DMS114 treated with DMSO at 0.1 percent for 48 hours (cell line): ENCODE measurements around the gene KRTAP5-1.

Source experiments
- DNase-seq: peaks from one replicate; lab custom pipeline; 2025; ENCODE audit not compliant: unreplicated experiment; lab: John Stamatoyannopoulos, UW

KRTAP5-1 gene

GRCh38 chr11:1560649-1561251 is 24.3 kb downstream of the KRTAP5-1 start:
- no peak for DNase-seq

GRCh38 chr11:1560002-1560648 is 25.0 kb downstream of the KRTAP5-1 start:
- DNase-seq: no peak

GRCh38 chr11:1559111-1559951 is 25.8 kb downstream of the KRTAP5-1 start:
- DNase-seq: no peak

- no peak for DNase-seq
These were observed 26.3 kb downstream of the KRTAP5-1 start for GRCh38 chr11:1558775-1559110.

- DNase-seq: no peak
These were observed 26.9 kb downstream of the KRTAP5-1 start for GRCh38 chr11:1557904-1558774.

- DNase-seq: no peak
These were observed 27.8 kb downstream of the KRTAP5-1 start for GRCh38 chr11:1557051-1557884.

- no peak for DNase-seq
These were observed 28.7 kb downstream of the KRTAP5-1 start for GRCh38 chr11:1556278-1556902.

- no peak for DNase-seq
These were observed 29.4 kb downstream of the KRTAP5-1 start for GRCh38 chr11:1555713-1556153.

- DNase-seq: no peak
These were observed 29.9 kb downstream of the KRTAP5-1 start for GRCh38 chr11:1554981-1555712.

GRCh38 chr11:1553808-1554594 is 31.1 kb downstream of the KRTAP5-1 start:
- DNase-seq: no peak

GRCh38 chr11:1549338-1550330 is 35.4 kb downstream of the KRTAP5-1 start:
- DNase-seq: no peak

GRCh38 chr11:1548221-1549070 is 36.6 kb downstream of the KRTAP5-1 start:
- DNase-seq: no peak

GRCh38 chr11:1547467-1548098 is 37.5 kb downstream of the KRTAP5-1 start:
- no peak for DNase-seq

- no peak for DNase-seq
These were observed 38.3 kb downstream of the KRTAP5-1 start for GRCh38 chr11:1546536-1547466.

- DNase-seq: no peak
These were observed 39.0 kb downstream of the KRTAP5-1 start for GRCh38 chr11:1546077-1546535.
